GM12878 (cell line): Measurements from ENCODE around the gene SLC4A8.

Experiments used
- GABPA ChIP-seq: IDR thresholded peaks from 2 replicates; pipeline ENCODE4 v1.6.1; 2014; ENCODE audit warnings: antibody characterized with exemption, low read depth, mild to moderate bottlenecking, inconsistent platforms
- POLR2A ChIP-seq: IDR thresholded peaks from 2 replicates; pipeline ENCODE4 v1.6.1; 2011; ENCODE audit warnings: low read depth, mild to moderate bottlenecking, low read length
- RELA ChIP-seq: fragments of 450-650 bp; IDR thresholded peaks from 2 replicates; pipeline ENCODE4 v1.8.0; 2014; ENCODE audit warnings: borderline replicate concordance; ENCODE audit not compliant: partially characterized antibody
- SP1 ChIP-seq: IDR thresholded peaks from one replicate; pipeline ENCODE4 v1.6.1; 2011; ENCODE audit warnings: low read depth, low read length
- TF ChIP-seq, protein P1 (sequence below): fragments of 450-650 bp; IDR thresholded peaks from 2 replicates; pipeline ENCODE4 v1.6.1; 2017; ENCODE audit warnings: mild to moderate bottlenecking

DNA sequence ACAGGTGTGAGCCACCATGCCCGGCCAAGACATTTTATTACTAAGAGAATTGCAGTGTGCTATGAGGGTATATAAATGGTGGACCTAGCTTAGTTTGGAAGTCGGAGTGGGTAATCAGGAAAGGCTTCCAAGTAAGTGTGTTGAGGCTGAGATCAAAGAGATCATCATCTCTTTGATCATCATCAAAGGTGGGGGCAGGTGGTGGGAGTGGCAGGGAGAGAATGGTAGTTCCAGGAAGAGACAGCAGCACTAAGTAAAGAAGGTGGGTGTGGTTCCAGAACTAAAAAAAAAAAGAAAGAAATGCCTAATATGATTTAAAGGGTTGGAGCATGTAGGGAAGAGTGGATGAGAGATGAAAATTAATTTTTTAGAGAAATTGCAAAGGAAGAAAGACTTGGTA lies 14.7 kb downstream of the SLC4A8 start:
- TF ChIP-seq, protein P1, sequence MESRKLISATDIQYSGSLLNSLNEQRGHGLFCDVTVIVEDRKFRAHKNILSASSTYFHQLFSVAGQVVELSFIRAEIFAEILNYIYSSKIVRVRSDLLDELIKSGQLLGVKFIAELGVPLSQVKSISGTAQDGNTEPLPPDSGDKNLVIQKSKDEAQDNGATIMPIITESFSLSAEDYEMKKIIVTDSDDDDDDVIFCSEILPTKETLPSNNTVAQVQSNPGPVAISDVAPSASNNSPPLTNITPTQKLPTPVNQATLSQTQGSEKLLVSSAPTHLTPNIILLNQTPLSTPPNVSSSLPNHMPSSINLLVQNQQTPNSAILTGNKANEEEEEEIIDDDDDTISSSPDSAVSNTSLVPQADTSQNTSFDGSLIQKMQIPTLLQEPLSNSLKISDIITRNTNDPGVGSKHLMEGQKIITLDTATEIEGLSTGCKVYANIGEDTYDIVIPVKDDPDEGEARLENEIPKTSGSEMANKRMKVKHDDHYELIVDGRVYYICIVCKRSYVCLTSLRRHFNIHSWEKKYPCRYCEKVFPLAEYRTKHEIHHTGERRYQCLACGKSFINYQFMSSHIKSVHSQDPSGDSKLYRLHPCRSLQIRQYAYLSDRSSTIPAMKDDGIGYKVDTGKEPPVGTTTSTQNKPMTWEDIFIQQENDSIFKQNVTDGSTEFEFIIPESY, result no peak
- TF ChIP-seq POLR2A (no peak), GABPA (no peak), SP1 (no peak), RELA (no peak)
